ENCODE results near the gene FOXA1.

FOXA1 gene

DNA sequence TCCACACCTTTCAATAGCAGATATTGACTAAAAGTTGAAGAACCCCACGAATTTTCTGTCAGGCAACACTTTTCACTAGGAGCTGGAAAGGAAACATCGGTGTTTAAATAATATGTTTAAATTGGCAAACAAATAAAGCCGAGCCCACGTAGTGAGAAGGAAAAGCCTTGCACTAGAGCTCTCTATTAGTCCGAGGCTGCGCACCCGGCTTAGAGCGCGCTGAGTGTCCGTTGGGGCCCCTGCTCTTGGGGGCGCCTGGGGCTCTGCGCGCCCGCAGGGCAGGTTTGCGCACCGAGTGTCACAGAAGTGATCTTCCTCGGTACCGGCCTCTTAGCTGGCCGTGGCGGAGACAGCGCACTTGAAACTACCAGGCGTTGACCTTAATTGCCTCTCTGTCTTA, 6.8 kb upstream of the FOXA1 start:
- DNase-seq: no peak

DNA sequence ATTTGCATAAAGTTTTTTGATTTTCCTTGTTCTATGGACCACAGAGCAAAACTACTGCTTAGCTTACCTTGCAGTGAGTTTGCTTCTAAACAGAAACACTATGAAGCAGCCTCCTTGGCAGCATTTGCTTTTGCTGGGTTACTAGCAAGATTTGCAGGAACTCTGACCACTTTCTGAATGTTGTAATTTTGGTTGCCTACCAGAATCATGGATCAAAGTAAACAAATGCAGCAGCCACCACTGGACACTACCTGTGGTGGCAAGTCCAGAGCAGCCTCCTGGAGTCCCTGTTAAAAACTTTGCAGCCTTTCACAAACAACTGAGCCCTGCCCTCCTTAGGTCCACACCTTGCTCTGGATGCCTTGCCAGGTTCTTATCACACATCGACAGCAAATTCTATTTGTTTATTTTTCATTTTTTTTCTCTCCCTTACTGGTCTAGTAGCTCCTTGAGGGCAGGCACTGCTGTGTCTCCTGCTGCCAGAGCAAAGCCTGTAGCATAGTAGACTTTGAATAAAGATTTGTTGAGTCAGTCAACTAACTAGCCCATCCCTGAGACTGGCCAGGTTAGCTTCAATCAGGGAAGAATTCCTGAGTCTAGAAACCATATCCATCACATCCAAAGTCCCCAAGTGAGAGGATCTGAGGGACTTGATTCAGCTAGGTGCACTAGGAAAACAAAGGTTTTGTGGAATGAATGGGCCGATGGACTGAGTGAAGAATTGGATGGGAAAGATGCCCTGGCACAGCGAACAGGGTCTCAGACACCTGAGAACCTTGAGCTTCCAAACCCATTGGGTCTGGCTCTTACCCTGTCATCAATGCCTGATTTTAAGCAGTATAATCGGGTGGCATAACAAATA, 6.1 kb upstream of the FOXA1 start:
- no peak for DNase-seq

DNA sequence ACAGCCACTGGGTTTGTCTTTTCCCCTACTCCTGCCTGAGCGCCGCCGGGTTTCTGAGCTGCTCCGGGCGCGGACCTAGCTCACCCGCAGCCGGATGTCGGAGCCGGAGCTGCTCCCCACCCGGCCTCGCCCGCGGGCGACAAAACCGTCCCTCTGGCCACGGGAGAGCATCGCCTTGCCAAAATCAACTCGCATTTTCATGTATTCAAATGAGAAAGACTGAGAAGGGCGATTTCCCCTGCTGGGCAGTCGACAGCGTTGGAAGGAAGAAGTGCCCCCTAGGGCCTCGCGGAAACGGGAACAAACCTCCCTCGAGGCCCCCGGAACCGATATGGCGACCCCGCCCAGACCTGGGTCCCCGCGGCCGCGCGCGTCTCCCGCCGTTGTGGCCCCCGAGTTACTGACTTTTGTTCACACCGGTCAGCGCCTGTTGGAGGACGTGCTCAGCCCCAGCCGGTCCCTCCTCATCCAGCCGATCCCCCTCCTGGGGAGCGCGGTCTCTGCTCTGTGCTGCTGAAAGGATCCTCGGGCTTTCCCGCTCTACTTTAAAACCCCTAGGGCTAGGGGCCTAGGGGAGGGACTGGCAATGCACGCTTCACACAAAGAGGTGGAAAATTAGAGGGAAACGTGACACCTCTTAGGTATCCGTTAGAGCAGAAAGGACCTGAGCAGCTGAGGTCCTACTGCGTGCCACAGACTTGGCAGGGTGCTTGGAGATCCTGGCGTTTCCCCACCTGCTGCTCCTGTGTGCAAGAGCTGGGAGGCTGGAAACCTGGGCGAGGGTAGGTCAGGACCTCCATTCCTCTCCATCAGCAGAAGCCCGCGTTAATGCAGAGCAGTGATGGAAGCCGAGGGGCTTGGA, 4.7 kb upstream of the FOXA1 start:
- no peak for DNase-seq

DNA sequence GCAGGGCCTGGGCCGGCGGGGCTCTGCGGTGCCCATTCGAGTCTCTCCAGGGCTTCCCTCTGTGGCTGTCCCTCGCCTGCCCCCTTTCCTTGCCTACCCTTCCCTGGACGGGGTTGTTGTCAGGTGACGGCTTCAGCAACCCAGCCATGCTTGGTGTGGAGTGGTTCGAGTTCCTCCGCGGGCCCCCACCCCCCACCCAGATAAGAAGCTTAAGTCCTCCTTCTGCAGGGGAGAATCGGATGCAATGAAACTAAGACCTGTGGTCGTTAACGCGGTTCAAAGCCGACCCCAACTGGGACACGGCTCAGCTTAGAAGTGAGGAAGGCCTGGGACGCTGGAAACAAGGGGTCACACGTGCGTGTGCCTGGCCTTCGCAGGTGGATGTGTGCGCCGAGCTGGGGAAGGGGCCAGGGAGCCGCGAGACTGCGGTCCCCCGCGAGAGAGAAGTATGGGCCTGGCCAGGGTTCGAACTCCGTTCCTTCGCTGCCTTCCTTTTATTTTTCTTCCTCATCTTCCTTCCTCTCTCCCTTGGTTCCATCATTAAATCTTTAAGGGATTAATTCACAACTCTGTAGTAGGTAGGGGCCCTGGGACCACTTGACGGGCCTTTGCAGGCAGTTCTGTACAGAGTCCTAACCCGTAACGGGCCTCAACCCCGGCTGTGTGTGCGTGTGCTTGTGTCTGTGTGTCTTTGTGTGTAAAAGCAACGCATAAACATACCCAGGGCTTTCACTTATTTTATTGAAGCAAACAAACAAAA, 3.9 kb upstream of the FOXA1 start:
- no peak for DNase-seq

DNA sequence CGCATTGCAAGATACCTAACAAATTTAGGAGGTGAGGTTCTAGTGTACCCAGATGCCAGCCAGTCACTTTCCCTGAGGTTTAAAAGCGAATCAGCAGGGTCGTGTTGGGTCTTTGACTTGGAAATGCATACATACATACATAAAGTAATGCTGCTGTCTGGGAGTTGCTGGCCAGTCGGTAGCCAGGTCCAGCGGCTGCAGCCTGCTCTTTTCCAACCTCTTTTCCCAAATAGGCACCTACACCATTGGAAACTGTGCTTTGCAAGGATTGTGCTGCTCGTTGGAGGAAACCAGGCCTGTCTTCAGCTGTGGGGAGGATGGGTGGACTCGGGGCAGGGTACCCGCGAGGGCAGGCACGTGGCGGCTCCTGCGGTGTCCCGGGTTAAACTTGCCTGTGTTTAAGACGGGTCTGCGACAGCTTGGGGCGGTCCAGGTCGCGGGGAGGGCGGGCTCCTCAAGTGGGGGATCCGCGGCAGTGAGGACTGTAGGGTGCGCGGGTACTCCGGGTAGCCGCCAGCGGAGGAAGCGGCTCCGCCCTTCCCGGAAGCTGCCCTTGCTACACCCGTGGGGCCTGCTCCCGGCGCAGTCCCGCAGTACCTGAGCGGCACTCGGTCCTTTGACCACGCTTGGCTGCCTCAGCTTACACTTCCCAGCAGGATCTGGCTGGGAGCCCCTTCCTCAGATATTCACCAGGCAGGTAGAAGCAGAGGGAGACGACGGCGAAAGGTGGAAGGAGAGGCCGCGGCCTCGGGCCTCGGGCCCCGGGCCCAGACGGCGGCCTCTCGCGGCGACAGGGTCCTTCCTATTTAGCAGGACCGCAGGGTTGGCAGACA, 3.1 kb upstream of the FOXA1 start:
- no peak for DNase-seq

DNA sequence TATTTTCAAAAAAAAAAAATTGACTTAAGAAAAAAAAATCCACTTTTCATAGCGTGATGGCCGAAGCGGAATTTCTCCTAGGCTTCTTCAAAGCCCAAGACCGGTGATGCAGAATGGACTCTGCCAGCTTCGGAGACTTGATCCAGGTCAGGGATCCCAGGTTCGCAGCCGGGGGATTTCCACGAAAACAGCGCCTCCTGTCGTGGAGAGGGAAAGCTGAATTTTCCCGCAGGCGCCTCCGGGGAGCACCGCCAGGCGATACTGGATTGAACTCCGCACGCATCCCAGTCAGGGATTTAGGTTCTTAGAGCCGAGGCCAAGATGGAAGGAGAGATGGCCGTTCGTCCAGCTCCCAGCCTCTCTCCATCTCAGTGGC, 2.5 kb upstream of the FOXA1 start:
- DNase-seq: no peak

DNA sequence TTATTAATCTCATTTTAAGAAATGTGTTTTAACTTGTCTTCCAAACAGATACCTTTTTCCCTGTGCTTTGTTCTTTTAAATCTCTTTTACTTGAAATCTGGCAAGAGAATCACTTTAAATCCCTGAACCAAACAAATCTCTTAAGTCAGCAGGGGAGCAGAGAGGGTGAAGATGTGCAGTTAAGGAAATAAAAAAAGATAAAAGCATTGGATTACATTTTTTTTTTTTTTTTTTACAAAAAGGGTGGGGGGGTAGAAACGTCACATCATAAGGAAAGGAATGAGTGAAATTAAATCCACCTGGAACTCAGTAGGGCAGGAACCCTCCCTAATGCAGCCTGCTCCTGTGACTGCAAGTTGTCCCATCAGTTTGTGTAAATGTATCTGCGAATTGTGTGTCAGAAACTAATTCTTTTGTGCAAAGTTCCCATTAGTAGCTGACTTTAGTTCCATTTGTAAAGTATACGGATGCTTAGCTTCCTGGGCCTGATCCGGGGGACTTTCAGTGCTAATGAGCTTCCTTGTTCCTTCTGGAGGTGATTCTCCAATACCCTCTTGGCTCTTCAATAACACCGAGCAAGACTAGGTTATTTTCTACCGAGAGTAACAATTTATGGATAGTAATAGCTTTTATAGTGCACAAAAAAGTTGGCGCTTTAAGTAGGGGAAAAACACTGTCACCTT, 1.9 kb upstream of the FOXA1 start:
- DNase-seq: no peak

DNA sequence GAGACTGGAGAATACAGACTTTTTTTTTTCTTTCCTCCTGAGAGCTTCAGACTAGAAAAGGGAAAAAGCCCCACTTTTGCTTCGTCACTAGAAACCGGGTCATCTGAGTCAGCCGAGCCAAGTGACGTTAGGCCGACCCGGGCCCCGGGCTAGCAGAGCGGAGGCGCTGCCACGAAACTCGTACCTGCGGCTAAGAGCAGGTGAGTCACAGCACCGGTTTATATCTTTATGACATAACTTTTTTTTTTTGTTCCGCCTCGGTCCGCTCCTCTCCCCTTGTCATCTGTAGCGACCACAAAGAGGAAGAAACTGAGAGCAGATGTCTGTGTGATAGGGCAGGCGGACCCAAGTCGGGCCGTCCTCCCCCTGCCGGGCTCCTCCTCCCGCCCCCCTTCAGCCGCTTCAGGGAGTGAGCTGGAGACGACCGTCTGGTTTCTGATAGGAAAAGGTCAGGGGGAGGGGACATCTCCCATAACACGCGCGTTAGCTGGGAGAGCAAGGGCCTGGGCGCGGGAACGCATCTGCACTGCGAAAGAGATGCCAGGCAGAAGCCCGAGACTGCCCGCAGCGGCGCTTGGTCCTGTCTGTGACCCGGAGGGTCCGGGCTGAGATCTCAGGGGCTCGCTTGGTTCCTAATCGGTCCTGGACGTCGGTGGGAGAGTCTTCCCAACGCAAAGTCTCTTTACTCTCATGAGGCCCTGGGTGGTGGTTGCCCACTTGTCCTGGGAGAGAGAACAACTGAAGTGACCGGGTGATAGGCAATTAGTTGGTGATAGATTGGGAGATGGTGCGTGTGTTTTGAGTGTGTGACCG, 966 bp upstream of the FOXA1 start:
- DNase-seq: peak; percentile 65

DNA sequence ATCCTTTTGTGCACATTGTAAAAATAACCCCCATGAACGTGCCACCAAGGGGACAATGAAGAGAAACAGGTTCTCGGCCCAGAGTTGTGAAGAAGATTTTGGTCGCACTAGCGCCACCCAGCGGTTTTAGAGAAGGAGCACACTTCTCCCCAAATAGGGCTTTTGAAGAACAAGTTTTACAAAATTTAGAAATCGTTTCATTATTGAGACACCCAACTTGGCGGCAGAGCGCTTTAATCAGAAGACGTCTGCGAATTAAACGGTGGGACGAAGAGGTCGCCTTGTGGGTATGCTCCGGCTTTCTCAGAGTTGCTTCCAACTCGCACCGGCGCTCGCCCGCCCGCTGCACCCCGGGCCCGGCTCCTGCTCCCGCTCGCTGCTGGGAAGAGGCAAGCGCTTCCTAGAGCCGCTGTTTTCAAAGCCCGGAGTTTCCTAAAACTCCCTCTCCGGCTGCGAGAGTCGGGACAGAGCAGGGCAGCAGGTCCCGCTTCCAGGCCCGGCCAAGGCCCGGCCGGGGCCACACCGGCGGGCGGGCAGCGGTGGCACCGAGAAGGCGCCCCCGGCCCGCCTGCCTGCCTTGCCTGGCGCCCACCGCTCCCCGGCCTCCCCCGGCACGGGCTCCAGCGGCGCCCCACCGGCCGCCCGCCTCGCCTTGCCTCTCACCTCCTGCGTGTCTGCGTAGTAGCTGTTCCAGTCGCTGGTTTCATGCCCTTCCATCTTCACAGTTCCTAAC, 645 bp downstream of the FOXA1 start:
- DNase-seq: no peak

DNA sequence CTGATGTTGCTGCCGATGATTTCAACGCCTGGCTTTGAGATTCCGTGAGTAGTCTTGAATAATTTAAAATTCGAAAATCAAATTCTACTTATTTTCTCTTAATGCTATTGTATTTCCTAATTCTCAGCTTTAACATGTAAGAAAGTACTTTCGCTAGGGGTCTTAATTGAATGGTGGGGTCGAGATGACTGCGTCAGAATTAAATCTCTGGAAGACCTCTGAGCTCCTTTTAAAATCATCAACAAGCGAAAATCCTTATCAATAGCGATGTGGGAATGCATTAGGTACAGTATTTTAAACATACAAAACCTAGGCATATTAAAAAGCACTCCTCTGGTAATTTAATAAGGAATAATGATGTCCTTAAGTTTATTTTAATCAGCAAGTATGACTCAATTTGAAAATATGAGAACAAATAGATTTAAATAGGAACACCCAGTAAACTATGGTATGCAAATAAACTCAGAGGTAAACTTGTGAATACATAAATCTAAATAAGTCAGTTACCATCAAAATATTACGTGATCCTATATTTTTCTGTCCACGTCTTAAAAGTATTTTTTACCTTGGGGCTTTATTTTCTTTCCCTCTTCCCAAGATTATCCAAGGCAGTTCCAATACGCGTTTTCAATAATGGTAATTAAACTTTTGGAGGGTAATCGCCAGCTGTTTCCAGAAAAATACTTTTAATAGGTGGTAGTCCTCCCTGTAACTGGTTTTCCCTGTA, 1.4 kb downstream of the FOXA1 start:
- no peak for DNase-seq

DNA sequence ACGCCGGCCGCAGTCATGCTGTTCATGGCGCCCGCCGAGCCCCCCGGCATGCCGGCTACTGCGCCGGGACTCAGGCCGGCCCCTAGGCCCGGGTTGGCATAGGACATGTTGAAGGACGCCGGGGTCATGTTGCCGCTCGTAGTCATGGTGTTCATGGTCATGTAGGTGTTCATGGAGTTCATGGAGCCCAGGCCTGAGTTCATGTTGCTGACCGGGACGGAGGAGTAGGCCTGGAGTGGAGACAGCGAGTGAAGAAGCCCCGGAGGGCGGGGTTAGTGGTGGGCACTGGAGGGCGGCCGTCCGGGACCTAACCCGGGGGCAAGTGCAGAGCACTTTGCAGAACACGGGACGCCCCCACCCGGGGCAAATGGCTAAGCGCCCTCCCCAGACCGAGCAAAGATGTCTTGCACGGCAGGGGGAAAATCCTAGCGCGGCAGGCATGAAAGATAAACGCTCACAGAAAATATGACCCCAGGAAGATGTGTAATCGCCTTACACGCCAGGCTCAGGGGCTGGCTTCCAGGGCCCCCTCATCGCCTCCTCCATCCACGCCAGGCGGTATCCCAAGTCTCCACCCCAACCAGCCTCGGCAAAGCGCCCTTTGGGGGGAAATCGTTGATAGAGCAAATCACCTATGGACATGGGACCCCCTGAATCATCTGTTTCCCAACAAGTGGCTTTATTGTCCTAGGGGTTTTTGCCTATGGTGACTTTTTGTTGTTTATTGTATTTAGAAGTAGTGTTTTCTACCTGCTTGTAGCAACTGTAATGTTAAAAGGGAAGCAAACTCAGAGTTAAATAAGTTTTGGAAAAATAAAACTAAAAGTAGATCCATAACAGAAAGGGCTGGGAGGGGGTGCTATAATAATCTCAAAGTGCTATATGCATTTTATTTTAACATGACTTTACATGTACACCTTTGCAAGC, 2.3 kb downstream of the FOXA1 start:
- DNase-seq: no peak

DNA sequence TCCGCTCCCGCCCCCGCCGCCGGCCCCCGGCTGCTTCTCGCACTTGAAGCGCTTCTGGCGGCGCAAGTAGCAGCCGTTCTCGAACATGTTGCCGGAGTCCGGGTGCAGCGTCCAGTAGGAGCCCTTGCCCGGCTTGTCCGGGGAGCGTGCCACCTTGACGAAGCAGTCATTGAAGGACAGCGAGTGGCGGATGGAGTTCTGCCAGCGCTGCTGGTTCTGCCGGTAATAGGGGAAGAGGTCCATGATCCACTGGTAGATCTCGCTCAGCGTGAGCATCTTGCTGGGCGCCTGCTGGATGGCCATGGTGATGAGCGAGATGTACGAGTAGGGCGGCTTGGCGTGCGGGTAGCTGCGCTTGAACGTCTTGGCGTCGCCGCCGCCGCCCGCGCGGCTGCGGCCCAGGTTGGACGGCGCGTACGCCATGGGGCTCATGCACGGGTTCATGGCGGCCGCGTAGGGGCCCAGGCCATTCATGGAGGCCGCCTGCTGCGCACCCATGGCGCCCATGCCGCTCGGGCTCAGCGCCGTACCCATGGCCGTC, 3.0 kb downstream of the FOXA1 start:
- no peak for DNase-seq

DNA sequence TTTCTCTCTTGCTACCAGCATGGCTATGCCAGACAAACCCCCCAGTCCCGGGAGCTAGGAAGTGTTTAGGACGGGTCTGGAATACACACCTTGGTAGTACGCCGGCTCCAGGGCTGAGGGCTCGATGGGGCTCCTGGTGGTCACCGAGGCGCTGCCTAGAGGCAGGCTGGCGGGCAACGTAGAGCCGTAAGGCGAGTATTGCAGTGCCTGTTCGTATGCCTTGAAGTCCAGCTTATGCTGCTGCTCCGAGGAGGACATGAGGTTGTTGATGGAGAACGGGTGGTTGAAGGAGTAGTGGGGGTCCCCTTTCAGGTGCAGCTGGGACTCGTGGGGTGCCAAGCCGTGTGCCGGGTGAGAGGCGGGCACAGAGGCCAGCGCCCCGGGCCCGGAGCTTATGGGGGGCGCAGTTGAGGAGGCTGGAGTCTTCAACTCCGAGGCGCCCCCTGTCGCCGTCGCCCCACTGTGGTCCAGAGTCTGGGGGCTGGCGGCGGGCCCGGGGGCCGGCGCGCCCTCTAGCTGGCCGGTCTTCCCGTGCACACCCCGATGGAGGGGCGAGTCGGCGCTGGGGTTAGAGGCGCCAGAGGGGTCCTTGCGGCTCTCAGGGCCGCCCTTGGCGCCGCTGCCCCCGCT, 3.6 kb downstream of the FOXA1 start:
- DNase-seq: no peak

DNA sequence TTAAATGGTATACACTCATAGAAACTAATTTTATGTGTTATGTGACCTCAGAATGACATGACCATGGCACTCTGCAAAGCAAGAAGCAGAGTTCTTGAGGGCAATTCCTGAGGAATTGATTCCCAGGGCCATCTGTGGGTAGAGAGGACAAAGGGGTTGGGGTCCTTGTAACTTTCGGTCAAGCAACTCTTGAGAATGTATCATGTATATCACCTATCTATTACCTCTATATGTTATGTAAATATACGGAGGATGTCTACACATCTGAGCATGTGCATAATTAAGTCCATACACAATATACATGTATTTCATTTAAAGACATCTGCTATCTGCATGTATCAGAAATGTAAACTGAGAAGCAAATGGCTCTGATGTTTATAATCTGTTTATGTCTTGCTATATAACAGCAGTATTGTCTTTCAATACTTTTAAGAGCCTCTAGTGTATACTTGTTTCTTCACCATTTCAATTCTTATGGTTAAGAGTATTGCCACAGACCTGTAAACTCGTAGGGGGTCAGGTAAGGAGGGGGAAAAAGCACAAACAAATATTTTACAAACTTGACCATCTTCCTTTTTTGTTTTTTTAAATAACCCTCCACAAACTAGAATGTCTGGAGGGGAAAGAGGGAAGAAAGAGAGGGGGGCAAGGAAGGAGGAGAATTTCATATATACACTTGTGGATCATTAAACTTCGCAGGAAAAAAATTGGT, 4.5 kb downstream of the FOXA1 start:
- DNase-seq: no peak

DNA sequence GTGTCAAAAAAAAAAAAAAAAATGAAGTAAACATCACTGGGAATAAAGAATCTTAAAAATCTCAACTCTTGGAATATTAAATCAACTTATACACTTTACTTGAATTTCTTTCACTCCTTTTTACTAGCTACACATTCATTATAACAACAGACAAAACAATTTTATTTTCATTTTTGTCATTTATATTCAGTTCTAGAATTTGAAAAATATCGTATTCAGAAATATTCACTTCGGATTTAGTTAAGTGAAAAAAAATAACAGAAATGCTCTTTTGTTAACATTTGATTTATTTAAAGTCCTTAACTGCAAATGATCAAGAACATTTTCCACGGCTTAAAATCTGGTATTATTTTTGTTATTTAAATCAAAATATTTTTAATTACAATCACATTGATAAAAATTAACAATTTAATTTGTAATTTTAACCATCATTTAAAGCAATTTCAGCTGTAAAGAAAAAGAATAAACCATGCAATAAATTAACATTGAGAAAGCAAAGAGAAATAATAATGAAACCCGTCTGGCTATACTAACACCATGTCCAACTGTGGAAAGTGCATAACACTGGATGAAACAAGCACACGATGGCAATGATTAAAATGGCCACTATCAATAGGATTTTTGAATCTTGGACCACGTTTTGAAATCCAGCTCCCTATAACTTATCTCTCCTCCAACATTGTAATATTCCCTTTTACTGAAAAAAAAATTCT, 5.2 kb downstream of the FOXA1 start:
- DNase-seq: no peak
